MCF 10A (cell line): Measurements from ENCODE around the gene ZNF132. TPM values are rescaled to one million over a fixed set of nuclear protein-coding genes. Genes with fewer than 3 reads are reported as not detected.

Experiments used
- BruUV-seq: library from RNA; stranded (reverse); fragments of 400-500 nt; replicated peaks from 2 replicates; lab custom pipeline; 2021; lab: Mats Ljungman, UMichigan
- CTCF ChIA-PET: fragments of 300-600 bp; sonication (Branson Sonifier 250); formaldehyde crosslinking; extraction: SDS; loops from one replicate; lab custom pipeline; 2021; ENCODE audit warnings: antibody characterized with exemption, inconsistent platforms; lab: Yijun Ruan, JAX
- POLR2A ChIA-PET: fragments of 300-600, 350-650 bp; sonication (Branson Sonifier 250); formaldehyde crosslinking; extraction: SDS; loops from one replicate; lab custom pipeline; 2020; ENCODE audit warnings: antibody characterized with exemption, inconsistent platforms; lab: Yijun Ruan, JAX
- DNase-seq: peaks from one replicate; pipeline ENCODE4 v3.0.0-alpha.2; 2018; ENCODE audit not compliant: unreplicated experiment
- H3K27ac Mint-ChIP-seq: one replicate; pipeline ENCODE4 v1.8.0; 2022; ENCODE audit warnings: mild to moderate bottlenecking, low read depth, mixed read lengths; ENCODE audit not compliant: unreplicated experiment
- H3K27me3 Mint-ChIP-seq: one replicate; pipeline ENCODE4 v1.8.0; 2022; ENCODE audit warnings: mixed read lengths; ENCODE audit not compliant: insufficient read depth, unreplicated experiment
- H3K36me3 Mint-ChIP-seq: one replicate; pipeline ENCODE4 v1.8.0; 2022; ENCODE audit warnings: mild to moderate bottlenecking, moderate library complexity, mixed read lengths; ENCODE audit not compliant: insufficient read depth, unreplicated experiment
- H3K4me1 Mint-ChIP-seq: one replicate; pipeline ENCODE4 v1.8.0; 2022; ENCODE audit warnings: mixed read lengths; ENCODE audit not compliant: insufficient read depth, unreplicated experiment
- H3K4me3 Mint-ChIP-seq: one replicate; pipeline ENCODE4 v1.8.0; 2022; ENCODE audit warnings: mild to moderate bottlenecking, moderate library complexity, mixed read lengths; ENCODE audit not compliant: unreplicated experiment
- H3K9me3 Mint-ChIP-seq: one replicate; pipeline ENCODE4 v1.8.0; 2022; ENCODE audit warnings: mixed read lengths; ENCODE audit not compliant: unreplicated experiment
- CTCF ChIP-seq: fragments of 200-600 bp; IDR thresholded peaks from one replicate; pipeline ENCODE4 v1.8.0; 2022; ENCODE audit warnings: antibody characterized with exemption, mild to moderate bottlenecking; ENCODE audit not compliant: unreplicated experiment
- intact Hi-C: fragments of 100-400 bp; cut with micrococcal nuclease; formaldehyde crosslinking; loops from 2 replicates; pipeline ENCODE4 v1.14.1; 2022
- microRNA-seq: library from miRNA; unstranded; fragments of <30 nt; microRNA quantifications from one replicate; pipeline ENCODE4 v1.2.0, GENCODE V29; 2022
- total RNA-seq: library from RNA; stranded (reverse); gene quantifications from 2 replicates; pipeline ENCODE4 v1.2.3, GENCODE V29; 2022

Gene ZNF132
- total RNA-seq, 1 experiment from 2014 or later, result not detected

- no TSS peak for BruUV-seq
These were observed 56.9 kb downstream of the ZNF132 start for GRCh38 chr19:58382997-58383603.

More at GRCh38 chr19:58382997-58383603, 56.9 kb downstream of the ZNF132 start:
- Mint-ChIP-seq H3K4me1 (peaks cover 21% of the 10 kb centered on the region), H3K27ac (no peak overlapping the region), H3K36me3 (peaks cover 36% of the 10 kb centered on the region), H3K9me3 (no peaks in the 10 kb centered on the region), H3K27me3 (no peaks in the 10 kb centered on the region), H3K4me3 (peak overlapping the region; percentile 94)
- ChIA-PET CTCF (interaction anchor here (0.6 kb wide), 1 partner anchor 12 kb away, joined by 4 read pairs; no protein-coding TSS in a partner anchor), POLR2A (interaction anchor here (2.3 kb wide), 1 partner anchor 21 kb away, joined by 27 read pairs; the partner anchor contains the start of gene ZNF497)
- TF ChIP-seq CTCF, result no peak
- intact Hi-C loops, result no loop called here
- DNase-seq, result no peak

Small RNA genes lying within 50 kb of the gene (microRNA-seq; reads per million reads assigned to microRNA genes)
- 1.2 reads per million for gene MIR4754

Other genes with a start within 250 kb of the ZNF132 start
- gene ZNF544, start 211.2 kb downstream of the ZNF132 start, total RNA-seq, result 39.4 and 42.3 TPM in 2 replicates
- 4.9 and 5.1 TPM in 2 replicates for gene ZNF8, start 161.2 kb downstream of the ZNF132 start, total RNA-seq
- gene ERVK3-1, start 134.8 kb downstream of the ZNF132 start, total RNA-seq, result 63.1 and 64.6 TPM in 2 replicates
- gene ZSCAN22, start 113.2 kb downstream of the ZNF132 start, total RNA-seq, result 3.8 and 4.7 TPM in 2 replicates
- 6.4 and 7.0 TPM in 2 replicates for gene A1BG, start 86.7 kb downstream of the ZNF132 start, total RNA-seq
- 3.2 and 3.9 TPM in 2 replicates for gene ZNF497, start 77.4 kb downstream of the ZNF132 start, total RNA-seq
- 1.5 and 1.7 TPM in 2 replicates for gene ZNF837, start 59.1 kb downstream of the ZNF132 start, total RNA-seq
- gene RPS5, start 52.9 kb downstream of the ZNF132 start, total RNA-seq, result 1,779 and 1,872 TPM in 2 replicates
- 0.63 and 0.98 TPM in 2 replicates for gene RNF225, start 44.5 kb downstream of the ZNF132 start, total RNA-seq
- 14.6 and 18.1 TPM in 2 replicates for gene ZNF584, start 31.5 kb downstream of the ZNF132 start, total RNA-seq
- 4.7 and 7.2 TPM in 2 replicates for gene ZNF324B, start 11.5 kb upstream of the ZNF132 start, total RNA-seq
- 6.5 and 7.9 TPM in 2 replicates for gene ZNF324, start 26.9 kb upstream of the ZNF132 start, total RNA-seq
- gene ZNF446, start 36.2 kb upstream of the ZNF132 start, total RNA-seq, result 8.3 and 10.3 TPM in 2 replicates
- 14.7 and 22.5 TPM in 2 replicates for gene SLC27A5, start 71.8 kb upstream of the ZNF132 start, total RNA-seq
- 12.8 and 15.0 TPM in 2 replicates for gene ZBTB45, start 79.7 kb upstream of the ZNF132 start, total RNA-seq
- 236 and 290 TPM in 2 replicates for gene TRIM28, start 103.9 kb upstream of the ZNF132 start, total RNA-seq
- 154 and 184 TPM in 2 replicates for gene CHMP2A, start 115.0 kb upstream of the ZNF132 start, total RNA-seq
- 149 and 158 TPM in 2 replicates for gene UBE2M, start 118.5 kb upstream of the ZNF132 start, total RNA-seq
- 50.7 and 51.9 TPM in 2 replicates for gene MZF1, start 133.2 kb upstream of the ZNF132 start, total RNA-seq